MCF 10A (cell line): ENCODE measurements around the gene CHMP5. TPM values are rescaled to one million over a fixed set of nuclear protein-coding genes. Genes with fewer than 3 reads are reported as not detected.
A peak's percentile ranks its signal among the peaks of the same experiment; 100 is the strongest.

Experiments used
- BruUV-seq: library from RNA; stranded (reverse); fragments of 400-500 nt; replicated peaks from 2 replicates; lab custom pipeline; 2021; lab: Mats Ljungman, UMichigan
- CTCF ChIA-PET: fragments of 300-600 bp; sonication (Branson Sonifier 250); formaldehyde crosslinking; extraction: SDS; loops from one replicate; lab custom pipeline; 2021; ENCODE audit warnings: antibody characterized with exemption, inconsistent platforms; lab: Yijun Ruan, JAX
- POLR2A ChIA-PET: fragments of 300-600, 350-650 bp; sonication (Branson Sonifier 250); formaldehyde crosslinking; extraction: SDS; loops from one replicate; lab custom pipeline; 2020; ENCODE audit warnings: antibody characterized with exemption, inconsistent platforms; lab: Yijun Ruan, JAX
- DNase-seq: peaks from one replicate; pipeline ENCODE4 v3.0.0-alpha.2; 2018; ENCODE audit not compliant: unreplicated experiment
- H3K27ac Mint-ChIP-seq: one replicate; pipeline ENCODE4 v1.8.0; 2022; ENCODE audit warnings: mild to moderate bottlenecking, low read depth, mixed read lengths; ENCODE audit not compliant: unreplicated experiment
- H3K27me3 Mint-ChIP-seq: one replicate; pipeline ENCODE4 v1.8.0; 2022; ENCODE audit warnings: mixed read lengths; ENCODE audit not compliant: insufficient read depth, unreplicated experiment
- H3K36me3 Mint-ChIP-seq: one replicate; pipeline ENCODE4 v1.8.0; 2022; ENCODE audit warnings: mild to moderate bottlenecking, moderate library complexity, mixed read lengths; ENCODE audit not compliant: insufficient read depth, unreplicated experiment
- H3K4me1 Mint-ChIP-seq: one replicate; pipeline ENCODE4 v1.8.0; 2022; ENCODE audit warnings: mixed read lengths; ENCODE audit not compliant: insufficient read depth, unreplicated experiment
- H3K4me3 Mint-ChIP-seq: one replicate; pipeline ENCODE4 v1.8.0; 2022; ENCODE audit warnings: mild to moderate bottlenecking, moderate library complexity, mixed read lengths; ENCODE audit not compliant: unreplicated experiment
- H3K9me3 Mint-ChIP-seq: one replicate; pipeline ENCODE4 v1.8.0; 2022; ENCODE audit warnings: mixed read lengths; ENCODE audit not compliant: unreplicated experiment
- intact Hi-C: fragments of 100-400 bp; cut with micrococcal nuclease; formaldehyde crosslinking; loops from 2 replicates; pipeline ENCODE4 v1.14.1; 2022
- total RNA-seq: library from RNA; stranded (reverse); gene quantifications from 2 replicates; pipeline ENCODE4 v1.2.3, GENCODE V29; 2022
- TF ChIP-seq, protein P1 (sequence below): fragments of 200-600 bp; IDR thresholded peaks from one replicate; pipeline ENCODE4 v1.8.0; 2022; ENCODE audit warnings: antibody characterized with exemption, mild to moderate bottlenecking; ENCODE audit not compliant: unreplicated experiment

Gene CHMP5
- total RNA-seq, 1 experiment from 2014 or later, result 67.6 TPM

DNA sequence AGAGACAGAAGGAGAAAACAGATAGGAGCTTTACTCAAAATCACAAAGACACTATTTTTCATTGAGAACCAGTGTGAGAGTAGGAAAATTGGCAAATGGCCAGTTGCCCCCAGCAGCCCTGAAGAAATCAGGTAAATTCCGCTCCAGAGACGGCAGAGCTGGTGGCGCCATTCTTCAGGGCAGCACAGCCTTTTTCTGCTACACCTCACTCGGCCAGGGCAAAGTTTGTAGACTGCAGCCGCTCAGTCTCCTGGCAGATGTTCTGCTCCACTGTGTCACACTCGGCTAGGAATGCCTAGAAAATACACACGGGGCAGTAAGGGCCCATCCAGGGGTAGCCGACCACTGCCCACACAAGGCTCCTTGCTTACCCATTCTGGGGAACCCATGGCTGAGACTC, 9.8 kb upstream of the CHMP5 start:
- no peak for DNase-seq
- no peaks in the 10 kb centered on the region for H3K9me3 Mint-ChIP-seq
- no TSS peak for BruUV-seq
- ChIA-PET POLR2A (interaction anchor here (1.1 to 13.7 kb wide), 3 partner anchors 9 to 35 kb away, joined by 5 to 259 read pairs (median 94); partner anchors contain the start of genes BAG1, CHMP5, NFX1 and SPINK4), CTCF (interaction anchor here (0.5 to 0.6 kb wide), 2 partner anchors 8 to 215 kb away, joined by 3 read pairs; no protein-coding TSS in a partner anchor)
- H3K4me3 Mint-ChIP-seq, result no peak overlapping the region
- H3K36me3 Mint-ChIP-seq, result peaks cover 96% of the 10 kb centered on the region
- H3K27ac Mint-ChIP-seq, result no peak overlapping the region
- H3K4me1 Mint-ChIP-seq, result peaks cover 35% of the 10 kb centered on the region
- intact Hi-C loops, result no loop called here
- TF ChIP-seq, protein P1, sequence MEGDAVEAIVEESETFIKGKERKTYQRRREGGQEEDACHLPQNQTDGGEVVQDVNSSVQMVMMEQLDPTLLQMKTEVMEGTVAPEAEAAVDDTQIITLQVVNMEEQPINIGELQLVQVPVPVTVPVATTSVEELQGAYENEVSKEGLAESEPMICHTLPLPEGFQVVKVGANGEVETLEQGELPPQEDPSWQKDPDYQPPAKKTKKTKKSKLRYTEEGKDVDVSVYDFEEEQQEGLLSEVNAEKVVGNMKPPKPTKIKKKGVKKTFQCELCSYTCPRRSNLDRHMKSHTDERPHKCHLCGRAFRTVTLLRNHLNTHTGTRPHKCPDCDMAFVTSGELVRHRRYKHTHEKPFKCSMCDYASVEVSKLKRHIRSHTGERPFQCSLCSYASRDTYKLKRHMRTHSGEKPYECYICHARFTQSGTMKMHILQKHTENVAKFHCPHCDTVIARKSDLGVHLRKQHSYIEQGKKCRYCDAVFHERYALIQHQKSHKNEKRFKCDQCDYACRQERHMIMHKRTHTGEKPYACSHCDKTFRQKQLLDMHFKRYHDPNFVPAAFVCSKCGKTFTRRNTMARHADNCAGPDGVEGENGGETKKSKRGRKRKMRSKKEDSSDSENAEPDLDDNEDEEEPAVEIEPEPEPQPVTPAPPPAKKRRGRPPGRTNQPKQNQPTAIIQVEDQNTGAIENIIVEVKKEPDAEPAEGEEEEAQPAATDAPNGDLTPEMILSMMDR, result no peak
- no peaks in the 10 kb centered on the region for H3K27me3 Mint-ChIP-seq

DNA sequence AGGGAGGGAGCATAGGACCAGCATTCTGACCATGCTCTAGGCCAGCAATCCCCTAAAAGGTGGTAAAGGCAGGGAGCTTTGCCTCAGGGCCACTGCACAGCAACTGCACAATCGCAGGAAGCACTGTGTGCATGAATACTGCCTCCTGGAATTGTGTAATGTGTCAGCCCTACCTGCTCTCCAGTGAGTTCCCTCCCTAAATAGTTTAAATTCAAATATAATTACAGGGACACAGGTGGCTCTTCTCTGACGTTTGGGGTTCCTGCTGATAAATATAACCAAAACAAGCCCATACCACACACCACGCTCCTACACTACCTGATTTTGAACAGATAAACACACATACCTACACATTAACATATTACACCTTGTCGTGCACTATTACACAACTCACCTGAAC, 9.4 kb upstream of the CHMP5 start:
- CTCF ChIA-PET, result interaction anchor here (0.5 to 0.6 kb wide), 3 partner anchors 32 to 942 kb away, joined by 3 to 4 read pairs (median 3); no protein-coding TSS in a partner anchor
- TF ChIP-seq, protein P1, result no peak
- Mint-ChIP-seq H3K4me1 (peaks cover 35% of the 10 kb centered on the region), H3K27me3 (no peaks in the 10 kb centered on the region), H3K4me3 (no peak overlapping the region), H3K9me3 (no peaks in the 10 kb centered on the region), H3K36me3 (peaks cover 96% of the 10 kb centered on the region), H3K27ac (peak overlapping the region; percentile 39)
- no peak for DNase-seq
- intact Hi-C loops, result no loop called here
- BruUV-seq, result no TSS peak
- POLR2A ChIA-PET, result interaction anchor here (7.0 to 13.7 kb wide), 2 partner anchors 8 to 19 kb away, joined by 94 to 259 read pairs; partner anchors contain the start of genes BAG1, CHMP5 and SPINK4

DNA sequence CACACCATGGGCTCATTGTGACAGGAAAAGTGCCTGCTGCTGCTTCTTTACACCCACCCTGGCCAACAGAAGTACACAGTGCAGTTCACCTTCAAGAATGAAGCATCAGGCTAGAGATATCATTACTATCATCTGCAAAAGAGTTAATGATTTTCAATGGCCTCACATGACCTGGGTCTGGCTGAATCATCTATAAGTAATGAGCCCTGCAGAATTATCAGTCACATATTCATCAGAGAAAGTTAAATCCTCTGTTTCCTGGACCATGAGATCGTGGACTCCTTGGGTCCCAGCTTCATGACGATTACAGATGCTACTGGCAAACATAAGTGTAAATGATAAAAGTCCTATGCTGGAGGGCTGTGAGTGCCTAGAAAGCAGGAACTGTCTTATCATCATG, 8.6 kb upstream of the CHMP5 start:
- no peaks in the 10 kb centered on the region for H3K9me3 Mint-ChIP-seq
- TF ChIP-seq, protein P1, result no peak
- POLR2A ChIA-PET, result interaction anchor here (7.0 to 13.7 kb wide), 2 partner anchors 8 to 20 kb away, joined by 94 to 259 read pairs; partner anchors contain the start of genes BAG1, CHMP5 and SPINK4
- no peak overlapping the region for H3K27ac Mint-ChIP-seq
- peaks cover 29% of the 10 kb centered on the region for H3K4me1 Mint-ChIP-seq
- BruUV-seq, result no TSS peak
- CTCF ChIA-PET, result interaction anchor here (0.5 kb wide), 1 partner anchor 18 kb away, joined by 3 read pairs; no protein-coding TSS in a partner anchor
- H3K27me3 Mint-ChIP-seq, result no peaks in the 10 kb centered on the region
- intact Hi-C loops, result no loop called here
- no peak for DNase-seq
- peaks cover 96% of the 10 kb centered on the region for H3K36me3 Mint-ChIP-seq
- no peak overlapping the region for H3K4me3 Mint-ChIP-seq

DNA sequence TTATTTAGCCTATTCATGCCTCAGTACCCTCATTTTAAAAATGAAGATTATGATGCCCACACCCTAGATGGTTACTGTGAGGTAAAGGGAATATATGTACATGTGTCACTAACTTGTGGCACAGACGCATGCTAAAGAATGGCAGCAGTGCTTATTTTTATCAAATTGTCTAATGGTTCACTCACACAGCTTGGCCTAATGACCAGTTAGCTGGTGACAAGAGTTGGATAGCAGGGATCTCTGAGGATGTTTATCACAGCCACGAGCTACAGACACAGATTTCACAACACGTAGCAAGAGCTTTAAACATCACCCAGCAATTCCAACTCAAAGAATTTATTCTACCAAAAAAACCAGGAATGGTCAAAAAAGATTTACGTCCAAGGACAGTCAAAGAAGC, 7.6 kb upstream of the CHMP5 start:
- intact Hi-C loops, result no loop called here
- POLR2A ChIA-PET, result interaction anchor here (13.7 kb wide), 1 partner anchor 21 kb away, joined by 259 read pairs; the partner anchor contains the start of gene SPINK4
- BruUV-seq, result no TSS peak
- CTCF ChIA-PET, result interaction anchor here (0.7 to 1.1 kb wide), 2 partner anchors 10 to 22 kb away, joined by 3 read pairs; no protein-coding TSS in a partner anchor
- Mint-ChIP-seq H3K27ac (no peak overlapping the region), H3K36me3 (peaks cover 97% of the 10 kb centered on the region), H3K9me3 (no peaks in the 10 kb centered on the region), H3K4me1 (peaks cover 27% of the 10 kb centered on the region), H3K27me3 (no peaks in the 10 kb centered on the region), H3K4me3 (no peak overlapping the region)
- no peak for DNase-seq
- TF ChIP-seq, protein P1, result no peak
